Kidney epithelial cell (primary cell): ENCODE results near the gene LAMA1. TPM values are rescaled to one million over a fixed set of nuclear protein-coding genes. Genes with fewer than 3 reads are reported as not detected.

ENCODE experiments used
- DNase-seq: peaks from one replicate; pipeline ENCODE4 v3.0.0-alpha.2; 2010; ENCODE audit warnings: low read depth
- H3K27me3 ChIP-seq: 2 replicates; pipeline ENCODE4 v1.6.0; 2011; ENCODE audit warnings: low read length; ENCODE audit not compliant: control insufficient read depth, insufficient read depth
- H3K36me3 ChIP-seq: 2 replicates; pipeline ENCODE4 v1.5.1; 2011; ENCODE audit warnings: low read length; ENCODE audit not compliant: control insufficient read depth, insufficient read depth
- H3K4me3 ChIP-seq: 2 replicates; pipeline ENCODE4 v1.5.1; 2011; ENCODE audit warnings: low read depth, mild to moderate bottlenecking, control low read depth, low read length
- total RNA-seq: library from RNA; depleted of rRNA; stranded (reverse); fragments of >200 nt; gene quantifications from 2 replicates; pipeline ENCODE4 v1.2.3, GENCODE V29; 2015
- TF ChIP-seq, protein P1 (sequence below): IDR thresholded peaks from 2 replicates; pipeline ENCODE4 v1.5.1; 2011; ENCODE audit warnings: mild to moderate bottlenecking, moderate library complexity, low read length, control low read depth, inconsistent platforms; ENCODE audit not compliant: insufficient read depth, poor library complexity, severe bottlenecking

The LAMA1 gene
- total RNA-seq, 1 donor from 2014 or later, result 29.5 TPM

DNA sequence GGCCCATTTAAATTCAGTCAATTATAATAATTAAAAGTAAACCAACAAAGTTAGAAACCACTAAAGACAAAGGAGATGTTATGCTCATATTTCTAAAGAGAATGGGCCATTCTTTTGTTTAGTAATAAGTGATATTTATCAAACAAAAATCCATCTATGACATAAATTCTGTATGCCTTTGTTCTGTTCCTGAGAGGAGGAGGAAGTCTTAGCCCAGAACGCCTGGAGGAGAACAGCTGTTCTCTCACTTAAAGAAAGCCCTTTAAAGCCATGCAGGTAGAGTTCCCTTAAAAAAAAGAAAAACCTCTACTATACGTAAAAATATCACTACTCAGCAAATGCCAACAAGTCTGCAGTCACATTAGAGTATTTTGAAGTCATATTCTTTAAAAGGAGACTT is 15.5 kb downstream of the LAMA1 start:
- no peak overlapping the region for H3K4me3 ChIP-seq
- H3K27me3 ChIP-seq, result no peaks in the 10 kb centered on the region
- no peaks in the 10 kb centered on the region for H3K36me3 ChIP-seq
- TF ChIP-seq, protein P1, sequence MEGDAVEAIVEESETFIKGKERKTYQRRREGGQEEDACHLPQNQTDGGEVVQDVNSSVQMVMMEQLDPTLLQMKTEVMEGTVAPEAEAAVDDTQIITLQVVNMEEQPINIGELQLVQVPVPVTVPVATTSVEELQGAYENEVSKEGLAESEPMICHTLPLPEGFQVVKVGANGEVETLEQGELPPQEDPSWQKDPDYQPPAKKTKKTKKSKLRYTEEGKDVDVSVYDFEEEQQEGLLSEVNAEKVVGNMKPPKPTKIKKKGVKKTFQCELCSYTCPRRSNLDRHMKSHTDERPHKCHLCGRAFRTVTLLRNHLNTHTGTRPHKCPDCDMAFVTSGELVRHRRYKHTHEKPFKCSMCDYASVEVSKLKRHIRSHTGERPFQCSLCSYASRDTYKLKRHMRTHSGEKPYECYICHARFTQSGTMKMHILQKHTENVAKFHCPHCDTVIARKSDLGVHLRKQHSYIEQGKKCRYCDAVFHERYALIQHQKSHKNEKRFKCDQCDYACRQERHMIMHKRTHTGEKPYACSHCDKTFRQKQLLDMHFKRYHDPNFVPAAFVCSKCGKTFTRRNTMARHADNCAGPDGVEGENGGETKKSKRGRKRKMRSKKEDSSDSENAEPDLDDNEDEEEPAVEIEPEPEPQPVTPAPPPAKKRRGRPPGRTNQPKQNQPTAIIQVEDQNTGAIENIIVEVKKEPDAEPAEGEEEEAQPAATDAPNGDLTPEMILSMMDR, result no peak
- no peak for DNase-seq

DNA sequence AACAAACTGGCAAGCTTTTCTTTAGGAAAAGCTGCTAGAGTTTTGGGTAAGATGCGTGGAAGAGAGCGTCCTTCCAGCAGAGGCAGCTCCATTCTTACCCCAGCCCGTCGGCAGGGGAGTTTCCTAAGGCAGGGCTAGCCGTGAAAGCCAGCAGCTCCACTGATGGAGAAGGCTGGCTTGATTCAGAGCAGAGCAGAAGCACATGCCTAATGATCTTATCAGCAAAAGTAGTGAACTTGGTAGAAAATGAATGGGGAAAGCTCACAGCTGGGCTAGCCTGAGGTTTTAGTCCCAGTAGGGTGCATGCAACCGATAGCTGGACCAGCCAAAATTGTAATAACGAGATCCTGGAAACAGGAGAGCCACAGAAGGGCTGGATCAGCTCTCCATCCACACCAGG is 20.8 kb downstream of the LAMA1 start:
- H3K27me3 ChIP-seq, result no peaks in the 10 kb centered on the region
- DNase-seq, result no peak
- TF ChIP-seq, protein P1, result no peak
- no peaks in the 10 kb centered on the region for H3K36me3 ChIP-seq
- no peak overlapping the region for H3K4me3 ChIP-seq

DNA sequence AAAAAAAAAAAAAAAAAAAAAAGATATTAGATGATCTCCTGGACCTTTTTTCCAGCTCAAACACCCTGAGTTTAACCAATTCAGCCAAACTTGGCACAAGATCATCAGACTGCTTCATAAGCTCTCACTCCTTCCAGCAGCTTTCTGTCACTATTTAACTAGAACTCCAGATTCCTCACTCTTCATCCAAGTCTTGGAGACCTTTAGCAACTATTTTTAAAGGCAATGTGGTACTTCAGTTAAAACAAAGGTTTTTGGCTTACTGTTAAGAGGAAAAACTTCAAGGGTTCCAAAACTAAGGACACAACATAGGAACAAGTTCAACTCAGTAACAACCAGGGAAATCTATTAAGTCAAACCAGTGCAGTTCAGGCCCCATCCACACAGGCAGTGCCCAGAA is 23.2 kb downstream of the LAMA1 start:
- DNase-seq, result peak; percentile 21
- H3K4me3 ChIP-seq, result no peak overlapping the region
- no peaks in the 10 kb centered on the region for H3K27me3 ChIP-seq
- H3K36me3 ChIP-seq, result no peaks in the 10 kb centered on the region
- TF ChIP-seq, protein P1, result no peak

DNA sequence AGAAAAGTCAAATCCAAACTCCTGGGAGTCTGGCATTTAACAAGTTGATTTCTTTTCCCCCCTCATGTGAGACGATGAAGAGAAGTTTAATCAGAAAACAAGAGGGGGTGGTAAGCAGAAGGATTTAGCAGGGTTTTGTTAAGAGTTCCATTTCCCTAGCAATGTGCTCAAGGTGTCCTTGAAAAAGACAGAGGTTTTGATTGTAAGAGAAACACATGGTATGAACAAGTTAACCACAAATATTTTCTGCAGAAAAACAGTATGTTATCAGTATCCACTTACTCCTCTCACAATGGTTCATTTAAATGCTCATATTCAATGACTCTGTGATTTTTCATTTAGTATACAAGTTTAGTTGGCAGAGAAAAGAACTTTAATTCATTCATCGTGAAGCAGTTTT is 26.8 kb downstream of the LAMA1 start:
- Histone ChIP-seq H3K4me3 (no peak overlapping the region), H3K36me3 (no peaks in the 10 kb centered on the region), H3K27me3 (no peaks in the 10 kb centered on the region)
- TF ChIP-seq, protein P1, result no peak
- no peak for DNase-seq

DNA sequence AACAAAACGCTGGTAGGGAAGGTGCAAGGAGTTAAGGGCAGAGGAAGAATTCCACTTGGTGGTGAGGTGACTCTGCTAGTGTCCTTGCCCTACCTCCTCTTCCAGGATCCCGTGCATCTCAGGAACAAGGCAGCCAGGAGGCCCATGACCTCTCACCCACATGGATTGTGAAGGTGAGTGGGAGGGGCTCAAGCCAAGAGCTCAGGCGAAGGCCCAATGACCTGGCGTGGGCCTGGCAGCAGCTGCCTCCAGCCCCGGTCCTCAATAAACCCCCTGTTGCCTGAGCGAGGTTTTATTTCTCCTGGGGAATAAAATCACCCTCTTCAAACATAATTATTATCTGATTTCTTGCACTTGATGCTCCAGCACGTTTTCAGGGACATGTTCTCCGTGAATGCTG is 28.2 kb downstream of the LAMA1 start:
- Histone ChIP-seq H3K36me3 (no peaks in the 10 kb centered on the region), H3K27me3 (no peaks in the 10 kb centered on the region), H3K4me3 (no peak overlapping the region)
- TF ChIP-seq, protein P1, result no peak
- no peak for DNase-seq

DNA sequence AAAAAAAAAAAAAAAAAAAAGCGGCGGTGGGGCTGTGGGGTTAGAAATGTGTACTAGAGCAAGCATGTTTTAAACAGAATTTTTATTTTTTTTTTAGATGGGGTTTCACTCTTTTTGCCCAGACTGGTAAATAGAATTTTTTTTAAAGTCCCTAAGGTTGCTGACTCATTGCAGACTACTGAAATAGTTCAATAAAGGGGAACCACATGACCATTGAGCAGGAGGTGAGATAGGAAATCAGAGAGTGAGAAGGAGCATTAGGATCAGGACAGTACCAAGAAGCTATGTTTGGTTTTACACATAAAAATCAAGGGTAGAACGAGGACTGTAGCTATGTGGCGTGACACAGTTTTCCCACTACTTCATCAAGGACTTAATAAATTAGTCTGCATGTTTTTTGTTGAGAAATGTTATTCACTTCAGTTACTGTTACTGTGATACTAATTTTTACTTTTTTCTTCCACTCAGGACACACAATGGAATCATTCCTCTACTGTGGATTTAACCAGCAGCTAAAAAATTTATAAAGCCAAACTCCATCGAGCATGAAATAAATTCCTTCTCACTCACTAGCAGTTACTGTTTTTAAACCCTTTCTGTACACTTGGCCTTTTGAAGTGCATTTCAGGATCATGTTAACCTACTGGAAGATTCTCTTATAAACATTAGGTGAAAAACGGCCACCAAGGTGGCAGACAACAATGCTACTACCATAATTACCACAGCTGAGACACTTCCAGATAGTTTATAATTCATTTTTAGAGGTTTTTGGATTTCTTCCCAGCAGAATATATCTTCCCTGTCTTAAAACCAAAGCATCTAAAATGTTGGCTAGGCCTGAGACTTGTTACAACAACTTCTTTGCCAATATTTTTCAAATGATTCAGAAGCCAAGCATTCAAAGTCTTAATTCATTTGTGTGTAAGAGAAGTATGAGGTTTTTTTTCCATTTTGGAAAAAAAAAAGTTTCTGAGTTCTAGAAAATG is 33.2 kb downstream of the LAMA1 start:
- Histone ChIP-seq H3K27me3 (no peaks in the 10 kb centered on the region), H3K36me3 (peaks cover 1% of the 10 kb centered on the region), H3K4me3 (no peak overlapping the region)
- peak; percentile 58 for DNase-seq
- TF ChIP-seq, protein P1, result no peak
